ENCODE measurements around the gene FAM47A. TPM values are rescaled to one million over a fixed set of nuclear protein-coding genes. Genes with fewer than 3 reads are reported as not detected.

The FAM47A gene
- total RNA-seq, result not detected in 2 replicates

DNA sequence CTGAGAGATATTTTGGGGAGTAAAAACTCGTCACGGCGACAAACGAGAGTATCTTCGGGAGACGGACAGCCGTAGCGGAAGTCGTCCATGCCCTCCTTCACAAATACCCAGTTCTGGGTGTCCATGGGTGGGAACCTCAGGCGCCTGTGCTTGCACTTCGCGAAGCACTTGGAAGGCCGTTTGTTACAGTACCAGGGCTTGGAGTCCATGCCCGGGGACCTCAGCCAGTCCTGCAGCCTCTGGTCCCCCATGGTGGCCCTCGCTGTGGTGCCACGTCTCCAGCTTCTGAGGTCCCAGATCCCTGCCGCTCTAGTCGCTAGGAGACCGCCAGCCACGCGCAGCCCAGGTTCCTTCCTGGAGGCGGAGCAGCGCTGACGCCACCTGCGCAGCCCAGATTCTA, at the start of gene FAM47A:
Gene FAM47A, minus strand, starts transcription at position 287 of the 400 bp plus-strand sequence. Its CDS starts 36 bp downstream, at position 251.

